Activated CD8-positive, alpha-beta memory T cell treated with anti-CD3 and anti-CD28 coated beads for 36 hours (primary cell): ENCODE results near the gene PTH2. TPM values are rescaled to one million over a fixed set of nuclear protein-coding genes. Genes with fewer than 3 reads are reported as not detected.
"Not testable (repeated sequence)": the region's sequence is repeated elsewhere in the genome, so short reads cannot be mapped to it uniquely, and the experiment has no call there.

Source experiments
- CTCF ChIA-PET: fragments of 350-600 bp; sonication (Branson Sonifier 250); formaldehyde crosslinking; loops from one replicate; lab custom pipeline; 2021; ENCODE audit warnings: antibody characterized with exemption; lab: Charles Lee
- POLR2A ChIA-PET: fragments of 350-600 bp; sonication (Branson Sonifier 250); formaldehyde crosslinking; loops from one replicate; lab custom pipeline; 2021; ENCODE audit warnings: antibody characterized with exemption; lab: Charles Lee
- total RNA-seq, 2 experiments: library from RNA; stranded (reverse); gene quantifications; one replicate each; pipeline ENCODE4 v1.2.3, GENCODE V29; 2021

Gene PTH2, protein sequence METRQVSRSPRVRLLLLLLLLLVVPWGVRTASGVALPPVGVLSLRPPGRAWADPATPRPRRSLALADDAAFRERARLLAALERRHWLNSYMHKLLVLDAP
- not detected for total RNA-seq

DNA sequence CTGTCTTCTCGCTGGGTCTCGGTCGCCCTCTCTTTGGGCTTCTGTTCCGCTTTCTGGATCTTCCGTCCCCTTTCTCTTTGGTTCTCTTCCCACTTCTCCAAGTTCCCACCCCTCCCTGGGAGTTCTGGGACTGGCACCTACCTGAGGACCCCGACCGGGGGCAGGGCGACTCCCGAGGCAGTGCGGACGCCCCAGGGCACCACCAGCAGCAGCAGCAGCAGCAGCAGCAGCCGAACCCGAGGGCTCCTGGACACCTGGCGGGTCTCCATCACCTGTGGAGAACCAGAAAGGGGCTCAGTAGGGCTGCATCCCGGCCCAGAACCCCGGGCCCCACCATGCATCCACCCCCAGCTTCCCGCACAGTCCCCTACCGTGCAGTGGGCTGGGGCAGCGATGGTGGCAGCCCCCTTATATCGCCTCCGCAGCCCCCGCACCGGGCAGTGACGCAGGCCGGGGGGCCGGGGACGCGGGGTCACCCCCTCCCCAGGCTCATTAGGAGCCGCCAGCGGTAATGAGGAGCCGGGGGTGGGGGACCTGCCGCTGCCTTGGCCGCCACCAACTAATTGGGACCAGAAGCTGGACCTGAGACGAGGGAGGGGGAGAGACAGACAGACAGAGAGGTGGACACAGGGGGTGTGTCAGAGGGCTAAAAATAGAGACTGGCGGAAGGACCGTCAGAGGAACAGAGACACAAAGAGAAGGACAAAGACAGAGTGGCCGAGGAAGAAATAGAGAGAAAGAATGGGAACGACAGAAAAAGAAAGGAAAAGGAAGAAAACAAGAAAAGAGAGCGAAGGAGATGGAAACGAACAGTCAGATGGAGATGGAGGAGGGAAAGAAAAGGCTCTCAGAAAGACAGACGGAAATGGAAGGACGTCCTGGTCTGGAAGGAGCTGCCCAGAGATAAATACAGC is at the start of gene PTH2:
PTH2 (minus strand) TSS at position 371 of the 914 bp plus-strand sequence; CDS start at position 269, 102 bp downstream.
- CTCF ChIA-PET = interaction anchor here (1.0 kb wide), 1 partner anchor 93 kb away, joined by 4 read pairs; no protein-coding TSS in a partner anchor
- POLR2A ChIA-PET = no interaction called here

DNA sequence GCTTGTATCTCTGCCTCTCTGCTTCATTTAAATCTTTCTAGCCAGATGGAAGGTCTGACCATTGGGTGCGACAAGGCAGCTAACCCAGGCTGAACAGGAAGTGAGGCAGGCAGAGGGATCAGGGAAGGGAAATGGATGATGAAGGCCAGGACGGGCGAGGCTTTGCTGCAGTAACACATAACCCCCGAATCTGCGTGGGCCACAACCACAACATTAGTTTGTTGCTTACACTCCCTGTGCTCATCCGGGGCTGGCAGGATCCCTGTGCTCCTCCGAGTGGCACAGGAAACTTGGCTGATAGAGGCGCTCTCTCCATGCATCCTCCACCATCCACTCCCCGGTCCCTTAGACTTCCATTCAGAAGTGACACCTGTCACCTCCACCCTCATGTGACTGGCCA is 49.7 kb upstream of the PTH2 start:
- POLR2A ChIA-PET = interaction anchor here (0.7 to 2.1 kb wide), 3 partner anchors 16 to 20 kb away, joined by 3 to 7 read pairs (median 4); no protein-coding TSS in a partner anchor
- CTCF ChIA-PET = interaction anchor here (0.7 to 5.6 kb wide), 14 partner anchors 11 to 208 kb away, joined by 3 to 36 read pairs (median 4); partner anchors contain the start of genes ALDH16A1, PIH1D1 and SLC17A7

DNA sequence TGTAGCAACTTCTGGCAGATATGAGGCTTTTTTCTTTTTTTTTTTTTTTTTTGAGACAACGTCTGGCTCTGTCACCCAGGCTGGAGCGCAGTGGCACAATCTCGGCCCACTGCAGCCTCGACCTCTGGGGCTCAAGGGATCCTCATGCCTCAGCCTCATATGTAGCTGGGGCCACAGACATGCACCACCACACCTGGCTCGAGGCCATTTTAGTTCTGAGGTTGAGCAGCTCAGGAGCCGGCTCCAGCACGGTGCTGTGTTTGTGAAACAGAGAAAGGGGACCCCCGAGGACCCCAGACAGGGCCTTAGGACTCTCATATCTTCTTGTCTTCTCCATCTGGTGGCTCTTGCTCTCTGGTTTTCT is 47.4 kb upstream of the PTH2 start:
- POLR2A ChIA-PET = interaction anchor here (0.6 to 1.1 kb wide), 3 partner anchors 19 to 109 kb away, joined by 3 to 6 read pairs (median 4); no protein-coding TSS in a partner anchor
- CTCF ChIA-PET = interaction anchor here (0.7 to 5.6 kb wide), 14 partner anchors 8 to 726 kb away, joined by 3 to 36 read pairs (median 4); partner anchors contain the start of genes ALDH16A1, PIH1D1 and RPL13A

DNA sequence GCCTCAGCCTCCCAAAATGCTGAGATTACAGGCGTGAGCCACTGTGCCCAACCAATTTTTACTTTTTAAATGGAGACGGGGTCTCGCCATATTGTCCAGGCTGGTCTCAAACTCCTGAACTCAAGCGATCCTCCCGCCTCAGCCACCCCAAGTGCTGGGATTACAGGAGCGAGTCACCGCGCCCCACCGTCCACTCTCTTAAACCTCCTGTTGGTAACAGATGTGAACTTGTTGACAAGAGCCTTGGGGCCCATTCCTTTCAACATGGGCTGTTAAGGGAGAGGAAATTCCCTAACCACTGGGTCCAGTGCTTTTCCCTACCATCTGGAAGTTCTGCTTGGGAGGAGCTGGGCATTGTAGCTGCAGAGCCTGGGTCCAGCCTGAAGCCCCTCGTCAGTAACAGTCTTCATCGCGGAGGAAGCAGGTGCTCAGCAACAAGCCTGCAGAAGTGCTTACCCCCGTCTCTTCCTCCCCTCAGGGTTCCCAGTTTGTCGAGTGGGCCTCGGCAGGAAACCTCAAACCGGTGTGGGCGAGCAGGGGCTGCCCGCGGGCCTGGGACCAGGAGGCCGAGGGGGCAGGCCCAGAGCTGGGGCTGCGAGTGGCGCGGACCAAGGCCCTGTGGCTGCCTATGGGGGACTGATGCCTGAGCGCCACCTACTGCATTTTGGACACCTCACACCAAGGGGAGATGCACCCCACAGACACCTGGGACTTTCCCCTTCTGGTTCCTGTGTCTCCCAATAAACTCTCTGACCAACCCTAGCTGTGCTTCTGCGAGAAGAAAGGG is 46.8 kb upstream of the PTH2 start:
- POLR2A ChIA-PET = interaction anchor here (0.6 to 1.4 kb wide), 4 partner anchors 17 to 109 kb away, joined by 3 to 6 read pairs (median 4); partner anchors contain the start of gene ALDH16A1
- CTCF ChIA-PET = interaction anchor here (0.6 to 5.6 kb wide), 16 partner anchors 9 to 726 kb away, joined by 3 to 36 read pairs (median 4); partner anchors contain the start of genes ALDH16A1, PIH1D1 and RPL13A

DNA sequence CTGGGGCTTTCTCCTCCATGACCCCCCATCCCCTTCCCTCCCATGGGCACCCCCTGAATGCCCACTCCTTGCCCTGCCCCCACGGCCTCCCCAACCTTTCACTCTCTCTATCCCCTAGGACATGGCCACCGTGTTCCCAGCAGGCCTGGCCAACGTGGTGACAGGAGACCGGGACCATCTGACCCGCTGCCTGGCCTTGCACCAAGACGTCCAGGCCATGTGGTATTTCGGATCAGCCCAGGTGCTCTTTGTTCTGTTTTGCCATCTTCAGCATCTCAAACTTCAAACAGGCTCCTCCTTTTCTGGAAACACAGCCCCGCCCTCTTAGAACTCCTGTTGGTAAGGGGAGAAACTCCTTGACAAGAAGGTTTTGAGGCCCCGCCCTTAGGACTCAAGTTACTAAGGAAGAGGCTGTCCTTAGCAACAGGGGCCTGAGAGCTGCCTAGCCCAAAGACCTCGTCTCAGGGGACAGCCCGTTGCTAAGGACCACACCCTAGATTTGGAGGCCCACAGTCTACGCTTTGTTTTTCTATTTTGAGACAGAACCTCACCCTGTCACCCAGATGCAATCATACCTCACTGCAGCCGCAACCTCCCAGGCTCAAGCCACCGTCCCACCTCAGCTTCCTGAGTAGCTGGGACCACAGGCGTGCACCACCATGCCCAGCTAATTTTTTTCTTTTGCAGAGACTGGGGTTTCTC is 45.7 kb upstream of the PTH2 start:
- ChIA-PET POLR2A (interaction anchor here (1.1 to 1.4 kb wide), 2 partner anchors 16 to 18 kb away, joined by 3 to 4 read pairs; partner anchors contain the start of gene ALDH16A1), CTCF (interaction anchor here (0.9 to 5.6 kb wide), 7 partner anchors 15 to 120 kb away, joined by 3 to 36 read pairs (median 7); partner anchors contain the start of genes ALDH16A1 and PIH1D1)

DNA sequence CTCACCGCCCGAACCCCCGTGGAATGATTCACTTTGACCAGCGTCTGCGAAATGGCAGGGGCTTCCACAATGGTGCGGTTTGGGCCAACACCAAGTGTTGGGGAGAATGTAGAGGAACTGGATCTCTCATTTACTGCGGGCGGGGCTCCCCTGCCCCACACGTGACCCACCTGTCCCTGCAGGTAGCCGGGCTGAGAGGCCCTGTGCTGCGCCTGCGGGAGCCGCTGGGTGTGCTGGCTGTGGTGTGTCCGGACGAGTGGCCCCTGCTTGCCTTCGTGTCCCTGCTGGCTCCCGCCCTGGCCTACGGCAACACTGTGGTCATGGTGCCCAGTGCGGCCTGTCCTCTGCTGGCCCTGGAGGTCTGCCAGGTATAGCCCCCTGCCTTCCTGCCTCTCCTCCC is 45.0 kb upstream of the PTH2 start:
- POLR2A ChIA-PET = interaction anchor here (0.7 kb wide), 1 partner anchor 41 kb away, joined by 3 read pairs; no protein-coding TSS in a partner anchor
- CTCF ChIA-PET = interaction anchor here (0.9 to 5.6 kb wide), 4 partner anchors 15 to 119 kb away, joined by 3 to 36 read pairs (median 12); partner anchors contain the start of genes ALDH16A1 and PIH1D1

DNA sequence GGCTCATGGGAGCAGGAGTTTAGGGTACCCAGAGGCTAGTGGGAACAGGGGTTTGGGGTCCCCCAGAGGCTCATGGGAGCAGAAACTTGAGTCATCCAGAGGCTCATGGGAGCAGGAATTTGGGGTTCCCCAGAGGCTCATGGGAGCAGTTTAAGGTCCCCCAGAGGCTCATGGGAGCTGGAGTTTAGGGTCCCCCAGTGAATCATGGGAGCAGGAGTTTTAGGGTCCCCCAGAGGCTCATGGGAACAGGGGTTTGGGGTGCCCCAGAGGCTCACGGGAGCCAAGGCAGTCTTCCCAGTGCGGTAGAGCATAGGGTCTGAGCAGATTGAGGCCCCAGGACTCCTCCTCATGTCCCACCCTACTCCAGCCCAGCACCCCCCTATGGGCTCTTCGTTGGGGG is 42.1 kb upstream of the PTH2 start:
- ChIA-PET CTCF (interaction anchor here (2.4 kb wide), 1 partner anchor 11 kb away, joined by 7 read pairs; no protein-coding TSS in a partner anchor), POLR2A (no interaction called here)

DNA sequence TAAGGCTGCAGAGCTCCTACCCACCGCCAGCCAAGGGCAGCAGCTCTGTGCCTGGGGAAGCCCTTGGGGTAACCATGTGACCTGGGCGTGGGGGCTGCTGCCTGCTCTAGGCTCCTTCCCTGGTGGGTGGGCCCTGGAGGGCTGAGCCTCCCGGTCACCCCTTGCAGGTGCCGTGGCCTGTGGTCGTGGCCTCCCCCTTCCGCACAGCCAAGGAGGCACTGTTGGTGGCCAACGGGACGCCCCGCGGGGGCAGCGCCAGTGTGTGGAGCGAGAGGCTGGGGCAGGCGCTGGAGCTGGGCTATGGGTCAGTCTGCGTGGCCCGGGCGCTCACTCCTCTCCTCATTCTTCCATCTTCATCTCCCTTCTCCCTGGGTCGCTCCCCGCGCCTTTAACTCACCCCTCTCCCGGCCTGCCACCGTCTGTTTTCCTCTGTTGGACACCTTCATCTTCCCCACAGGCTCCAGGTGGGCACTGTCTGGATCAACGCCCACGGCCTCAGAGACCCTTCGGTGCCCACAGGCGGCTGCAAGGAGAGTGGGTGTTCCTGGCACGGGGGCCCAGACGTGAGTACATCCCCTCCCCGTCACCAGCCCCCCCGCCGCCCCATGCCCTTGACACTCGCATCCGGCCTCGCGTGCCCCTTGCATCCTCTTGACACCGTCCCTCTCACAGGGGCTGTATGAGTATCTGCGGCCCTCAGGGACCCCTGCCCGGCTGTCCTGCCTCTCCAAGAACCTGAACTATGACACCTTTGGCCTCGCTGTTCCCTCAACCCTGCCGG is 40.9 kb upstream of the PTH2 start:
- CTCF ChIA-PET = interaction anchor here (2.4 kb wide), 1 partner anchor 9 kb away, joined by 7 read pairs; no protein-coding TSS in a partner anchor
- POLR2A ChIA-PET = no interaction called here

DNA sequence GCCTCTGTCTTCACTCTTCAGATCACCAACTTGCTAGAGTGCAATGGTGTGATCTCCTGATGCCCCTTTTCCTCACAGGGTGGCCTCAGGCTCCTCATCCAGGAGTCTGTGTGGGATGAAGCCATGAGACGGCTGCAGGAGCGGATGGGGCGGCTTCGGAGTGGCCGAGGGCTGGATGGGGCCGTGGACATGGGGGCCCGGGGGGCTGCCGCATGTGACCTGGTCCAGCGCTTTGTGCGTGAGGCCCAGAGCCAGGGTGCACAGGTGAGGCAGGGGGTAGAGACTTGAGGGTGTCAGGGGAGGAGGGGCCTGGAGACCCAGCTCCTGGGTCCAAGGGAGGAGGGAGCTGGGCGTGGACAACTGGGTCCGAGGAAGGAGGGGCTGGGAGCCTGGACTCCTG is 39.3 kb upstream of the PTH2 start:
- CTCF ChIA-PET = no interaction called here
- POLR2A ChIA-PET = no interaction called here

DNA sequence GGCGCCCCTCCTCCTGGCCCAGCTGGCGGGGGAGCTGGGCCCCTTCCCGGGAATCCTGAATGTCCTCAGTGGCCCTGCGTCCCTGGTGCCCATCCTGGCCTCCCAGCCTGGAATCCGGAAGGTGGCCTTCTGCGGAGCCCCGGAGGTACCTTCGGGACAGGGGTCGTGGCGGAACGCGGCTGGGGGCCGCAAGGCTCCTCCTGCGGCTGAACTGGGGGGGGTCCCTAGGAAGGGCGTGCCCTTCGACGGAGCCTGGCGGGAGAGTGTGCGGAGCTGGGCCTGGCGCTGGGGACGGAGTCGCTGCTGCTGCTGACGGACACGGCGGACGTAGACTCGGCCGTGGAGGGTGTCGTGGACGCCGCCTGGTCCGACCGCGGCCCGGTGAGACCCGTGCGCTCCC is 38.4 kb upstream of the PTH2 start:
- ChIA-PET POLR2A (no interaction called here), CTCF (interaction anchor here (0.6 to 1.4 kb wide), 2 partner anchors 15 to 375 kb away, joined by 4 to 7 read pairs; no protein-coding TSS in a partner anchor)

DNA sequence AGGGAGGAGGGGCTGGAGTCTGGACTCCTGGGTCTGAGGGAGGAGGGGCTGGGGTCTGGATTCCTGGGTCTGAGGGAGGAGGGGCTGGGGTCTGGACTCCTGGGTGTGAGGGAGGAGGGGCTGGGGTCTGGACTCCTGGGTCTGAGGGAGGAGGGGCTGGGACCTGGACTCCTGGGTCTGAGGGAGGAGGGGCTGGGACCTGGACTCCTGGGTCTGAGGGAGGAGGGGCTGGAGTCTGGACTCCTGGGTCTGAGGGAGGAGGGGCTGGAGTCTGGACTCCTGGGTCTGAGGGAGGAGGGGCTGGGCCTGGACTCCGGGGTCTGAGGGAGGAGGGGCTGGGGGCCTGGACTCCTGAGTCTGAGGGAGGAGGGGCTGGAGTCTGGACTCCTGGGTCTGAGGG is 37.9 kb upstream of the PTH2 start:
- CTCF ChIA-PET = interaction anchor here (0.6 to 1.4 kb wide), 2 partner anchors 15 to 374 kb away, joined by 4 to 7 read pairs; no protein-coding TSS in a partner anchor
- POLR2A ChIA-PET = not testable (repeated sequence)

DNA sequence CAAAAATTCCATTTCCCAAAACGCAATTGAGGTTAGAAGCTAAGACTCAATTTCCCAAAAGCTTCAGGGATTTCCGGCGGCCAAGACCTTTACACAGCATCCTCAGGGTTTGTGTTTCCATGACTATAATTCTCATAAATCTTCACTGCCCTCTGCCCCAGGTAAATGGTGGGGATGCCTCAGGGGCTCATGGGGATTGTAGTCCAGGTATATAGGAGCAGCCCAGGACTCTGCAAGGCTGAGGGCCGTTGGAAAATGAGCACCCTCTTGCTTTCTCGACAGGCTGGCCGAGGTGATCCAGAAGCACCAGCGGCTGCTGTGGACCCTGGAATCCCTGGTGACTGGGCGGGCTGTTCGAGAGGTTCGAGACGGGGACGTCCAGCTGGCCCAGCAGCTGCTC is 36.1 kb upstream of the PTH2 start:
- ChIA-PET POLR2A (interaction anchor here (0.5 kb wide), 1 partner anchor 16 kb away, joined by 4 read pairs; no protein-coding TSS in a partner anchor), CTCF (interaction anchor here (1.5 to 2.4 kb wide), 2 partner anchors 11 to 17 kb away, joined by 6 to 8 read pairs; no protein-coding TSS in a partner anchor)

DNA sequence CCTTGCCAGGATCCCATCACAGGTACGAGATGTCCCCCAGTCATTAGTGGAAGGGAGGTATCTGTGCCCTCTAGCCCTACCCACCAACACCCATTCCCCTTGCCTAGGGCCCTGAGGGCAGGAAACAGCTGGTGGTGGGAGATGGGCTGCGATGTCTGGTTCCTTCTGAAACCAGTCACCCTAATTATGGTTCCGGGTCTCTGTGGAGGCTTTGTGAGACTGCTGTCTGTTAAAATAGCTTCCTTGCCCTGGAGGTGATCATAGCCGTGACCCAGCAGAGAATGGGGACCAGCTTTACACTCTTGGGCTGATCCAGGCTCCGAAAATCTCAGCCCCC is 35.3 kb upstream of the PTH2 start:
- ChIA-PET POLR2A (interaction anchor here (0.5 to 0.7 kb wide), 2 partner anchors 13 to 17 kb away, joined by 3 to 6 read pairs; no protein-coding TSS in a partner anchor), CTCF (interaction anchor here (0.8 to 2.4 kb wide), 3 partner anchors 14 to 18 kb away, joined by 3 to 8 read pairs (median 7); partner anchors contain the start of gene FLT3LG)

DNA sequence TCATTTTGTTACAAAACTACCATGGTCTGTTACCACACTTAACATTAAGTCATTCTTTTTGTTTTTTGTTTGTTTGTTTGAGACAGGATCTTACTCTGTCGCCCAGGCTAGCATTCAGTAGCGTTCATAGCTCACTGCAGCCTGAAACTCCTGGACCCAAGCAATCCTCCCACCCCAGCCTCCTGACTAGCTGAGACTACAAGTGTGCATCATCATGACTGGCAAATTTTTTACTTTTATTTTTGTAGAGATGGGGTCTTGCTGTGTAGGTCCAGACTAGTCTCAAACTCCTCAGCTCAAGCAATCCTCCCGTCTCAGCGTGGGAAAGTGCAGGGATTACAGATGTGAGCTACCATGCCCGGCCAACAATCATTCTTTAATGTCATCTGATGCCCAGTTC is 33.1 kb upstream of the PTH2 start:
- CTCF ChIA-PET = no interaction called here

DNA sequence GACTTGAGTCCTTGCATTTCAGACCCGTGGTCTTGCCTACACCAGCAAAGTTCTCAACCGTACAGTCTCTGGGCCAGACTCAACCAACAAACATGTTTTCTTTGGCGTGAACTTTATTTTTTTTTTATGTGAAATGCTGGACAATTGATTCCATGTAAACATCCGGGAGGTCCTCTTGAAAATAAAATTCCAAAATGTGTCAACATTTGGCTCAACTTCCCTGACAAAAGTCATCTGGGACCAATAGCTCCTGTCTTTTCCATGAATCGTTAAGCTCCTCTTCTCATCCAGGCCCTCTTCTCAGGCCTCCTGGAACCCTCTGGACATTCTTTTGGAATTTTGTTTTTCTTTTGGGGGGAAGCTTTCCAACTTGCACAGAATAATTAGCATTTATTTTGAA is 32.5 kb upstream of the PTH2 start:
- POLR2A ChIA-PET = interaction anchor here (0.6 to 1.2 kb wide), 3 partner anchors 11 to 134 kb away, joined by 4 to 6 read pairs (median 4); partner anchors contain the start of gene RCN3
- CTCF ChIA-PET = interaction anchor here (1.0 to 2.0 kb wide), 2 partner anchors 10 to 17 kb away, joined by 3 to 7 read pairs; no protein-coding TSS in a partner anchor

More for the DNA sequence above, 33.1 kb upstream of the PTH2 start:
- POLR2A ChIA-PET = interaction anchor here (0.6 kb wide), 1 partner anchor 12 kb away, joined by 6 read pairs; no protein-coding TSS in a partner anchor

DNA sequence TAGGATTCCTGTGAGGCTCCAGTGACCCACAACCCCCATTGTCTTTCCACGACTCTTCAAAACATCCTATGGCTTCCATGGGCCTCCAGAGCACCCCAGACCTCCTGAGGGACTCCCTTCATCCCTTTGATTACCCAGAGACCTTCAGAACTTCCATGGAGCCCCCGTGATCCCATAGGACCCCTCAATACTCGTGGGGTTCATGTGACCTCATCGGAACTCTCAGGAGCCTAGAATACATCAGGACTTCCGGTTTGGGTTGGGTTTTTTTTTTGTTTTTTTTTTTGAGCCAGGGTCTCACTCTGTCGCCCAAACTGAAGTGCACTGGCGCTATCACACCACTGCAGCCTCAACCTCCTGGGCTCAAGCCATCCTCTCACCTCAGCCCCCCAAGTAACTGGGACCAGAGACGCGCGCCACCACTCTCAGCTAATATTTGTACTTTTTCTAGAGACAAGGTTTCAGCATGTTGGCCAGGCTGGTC is 30.6 kb upstream of the PTH2 start:
- CTCF ChIA-PET = interaction anchor here (1.6 to 5.0 kb wide), 6 partner anchors 9 to 22 kb away, joined by 5 to 21 read pairs (median 8); partner anchors contain the start of gene FLT3LG
- POLR2A ChIA-PET = interaction anchor here (0.6 to 1.8 kb wide), 5 partner anchors 13 to 42 kb away, joined by 3 to 5 read pairs (median 4); partner anchors contain the start of gene FLT3LG
